ENCODE results near the gene PDRG1. TPM values are rescaled to one million over a fixed set of nuclear protein-coding genes. Genes with fewer than 3 reads are reported as not detected.

Gene PDRG1
- total RNA-seq, 1 donor from 2014 or later, result 8.0 TPM

DNA sequence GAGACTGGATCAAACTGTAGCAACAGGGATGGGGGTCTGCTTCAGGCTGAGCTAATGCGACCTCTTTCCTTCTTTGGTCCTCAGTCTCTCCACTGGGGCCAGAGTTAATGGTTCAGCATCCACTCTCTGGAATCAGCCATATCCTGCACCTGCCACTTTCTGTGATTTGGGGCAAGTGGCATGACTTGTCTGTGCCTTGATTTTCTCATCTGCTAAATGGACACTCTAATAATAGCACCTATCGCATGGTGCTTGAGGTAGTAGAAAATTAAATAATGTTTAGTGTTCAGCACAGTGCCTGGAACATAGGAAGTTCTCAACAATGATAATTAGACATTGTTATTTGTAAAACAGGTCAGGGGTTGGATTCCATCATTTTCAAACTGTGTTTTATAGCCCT, 22.4 kb upstream of the PDRG1 start:
- H3K27ac ChIP-seq, result no peak overlapping the region
- intact Hi-C loops (cut with DNase I), result no loop called here
- TF ChIP-seq, protein P1, sequence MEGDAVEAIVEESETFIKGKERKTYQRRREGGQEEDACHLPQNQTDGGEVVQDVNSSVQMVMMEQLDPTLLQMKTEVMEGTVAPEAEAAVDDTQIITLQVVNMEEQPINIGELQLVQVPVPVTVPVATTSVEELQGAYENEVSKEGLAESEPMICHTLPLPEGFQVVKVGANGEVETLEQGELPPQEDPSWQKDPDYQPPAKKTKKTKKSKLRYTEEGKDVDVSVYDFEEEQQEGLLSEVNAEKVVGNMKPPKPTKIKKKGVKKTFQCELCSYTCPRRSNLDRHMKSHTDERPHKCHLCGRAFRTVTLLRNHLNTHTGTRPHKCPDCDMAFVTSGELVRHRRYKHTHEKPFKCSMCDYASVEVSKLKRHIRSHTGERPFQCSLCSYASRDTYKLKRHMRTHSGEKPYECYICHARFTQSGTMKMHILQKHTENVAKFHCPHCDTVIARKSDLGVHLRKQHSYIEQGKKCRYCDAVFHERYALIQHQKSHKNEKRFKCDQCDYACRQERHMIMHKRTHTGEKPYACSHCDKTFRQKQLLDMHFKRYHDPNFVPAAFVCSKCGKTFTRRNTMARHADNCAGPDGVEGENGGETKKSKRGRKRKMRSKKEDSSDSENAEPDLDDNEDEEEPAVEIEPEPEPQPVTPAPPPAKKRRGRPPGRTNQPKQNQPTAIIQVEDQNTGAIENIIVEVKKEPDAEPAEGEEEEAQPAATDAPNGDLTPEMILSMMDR (IDR thresholded peaks at IDR 0.05), result no peak

DNA sequence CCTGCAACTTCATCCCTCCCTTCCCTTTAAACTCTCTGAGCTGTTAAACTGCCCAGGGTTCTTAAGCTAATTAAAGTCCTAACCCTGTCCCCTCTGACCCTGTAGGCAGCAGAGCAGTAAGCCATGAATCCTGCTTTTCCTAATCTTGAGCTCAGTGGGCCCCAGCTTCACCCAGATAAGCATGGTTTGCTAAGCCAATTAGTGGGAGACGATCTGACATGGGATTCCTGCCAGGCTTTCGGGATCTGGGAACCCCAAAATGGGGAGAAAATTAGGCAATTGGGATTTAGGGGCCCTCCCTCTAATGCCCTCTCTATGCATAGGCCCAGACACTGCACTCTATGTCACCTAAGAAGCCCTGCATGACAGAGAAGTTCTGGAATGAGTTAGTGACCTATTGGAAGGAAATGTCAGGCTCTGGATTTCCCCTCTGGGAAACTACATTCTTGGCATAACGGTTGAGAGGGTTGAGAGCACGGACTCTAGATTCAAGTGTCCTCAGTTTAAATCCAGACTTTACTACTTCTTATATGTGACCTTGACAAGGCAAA, 20.7 kb upstream of the PDRG1 start:
- Histone ChIP-seq H3K36me3 (no peaks in the 10 kb centered on the region), H3K27ac (no peak overlapping the region), H3K4me3 (no peak overlapping the region), H3K9me3 (no peaks in the 10 kb centered on the region), H3K27me3 (peaks cover 18% of the 10 kb centered on the region), H3K4me1 (no peaks in the 10 kb centered on the region)
- TF ChIP-seq, protein P1 (IDR thresholded peaks at IDR 0.05), result no peak
- ATAC-seq, result no peak
- intact Hi-C loops (cut with DNase I), result no loop called here
- DNase-seq, result no peak

More for the DNA sequence above, 22.4 kb upstream of the PDRG1 start:
- Histone ChIP-seq H3K4me1 (no peaks in the 10 kb centered on the region), H3K27me3 (peaks cover 6% of the 10 kb centered on the region), H3K9me3 (no peaks in the 10 kb centered on the region), H3K4me3 (no peak overlapping the region), H3K36me3 (no peaks in the 10 kb centered on the region)
- ATAC-seq (no peak), DNase-seq (no peak)

DNA sequence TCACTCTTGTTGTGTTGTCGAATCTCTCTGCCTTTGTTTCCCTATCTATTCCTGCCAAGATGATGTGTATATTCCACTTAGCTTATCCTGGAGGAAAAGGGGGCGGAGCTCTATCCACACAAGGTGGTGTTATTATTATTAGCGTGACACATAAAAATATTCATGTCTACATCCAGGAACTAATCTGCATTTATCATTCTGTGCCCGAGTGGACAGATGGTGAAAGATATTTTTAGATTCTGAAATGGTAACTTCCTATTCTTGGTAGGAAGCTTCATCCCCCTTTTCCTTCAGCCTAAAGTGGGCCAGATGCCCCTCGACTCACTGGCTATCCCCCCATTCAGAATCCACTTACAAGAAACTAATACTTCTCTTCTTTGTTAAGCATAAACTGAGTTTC, 18.1 kb upstream of the PDRG1 start:
- ATAC-seq (no peak), DNase-seq (no peak)
- H3K9me3 ChIP-seq, result no peaks in the 10 kb centered on the region
- H3K27me3 ChIP-seq, result peaks cover 39% of the 10 kb centered on the region
- no peak overlapping the region for H3K27ac ChIP-seq
- H3K4me3 ChIP-seq, result no peak overlapping the region
- no peaks in the 10 kb centered on the region for H3K4me1 ChIP-seq
- TF ChIP-seq, protein P1 (IDR thresholded peaks at IDR 0.05), result no peak
- intact Hi-C loops (cut with DNase I), result no loop called here
- H3K36me3 ChIP-seq, result no peaks in the 10 kb centered on the region

DNA sequence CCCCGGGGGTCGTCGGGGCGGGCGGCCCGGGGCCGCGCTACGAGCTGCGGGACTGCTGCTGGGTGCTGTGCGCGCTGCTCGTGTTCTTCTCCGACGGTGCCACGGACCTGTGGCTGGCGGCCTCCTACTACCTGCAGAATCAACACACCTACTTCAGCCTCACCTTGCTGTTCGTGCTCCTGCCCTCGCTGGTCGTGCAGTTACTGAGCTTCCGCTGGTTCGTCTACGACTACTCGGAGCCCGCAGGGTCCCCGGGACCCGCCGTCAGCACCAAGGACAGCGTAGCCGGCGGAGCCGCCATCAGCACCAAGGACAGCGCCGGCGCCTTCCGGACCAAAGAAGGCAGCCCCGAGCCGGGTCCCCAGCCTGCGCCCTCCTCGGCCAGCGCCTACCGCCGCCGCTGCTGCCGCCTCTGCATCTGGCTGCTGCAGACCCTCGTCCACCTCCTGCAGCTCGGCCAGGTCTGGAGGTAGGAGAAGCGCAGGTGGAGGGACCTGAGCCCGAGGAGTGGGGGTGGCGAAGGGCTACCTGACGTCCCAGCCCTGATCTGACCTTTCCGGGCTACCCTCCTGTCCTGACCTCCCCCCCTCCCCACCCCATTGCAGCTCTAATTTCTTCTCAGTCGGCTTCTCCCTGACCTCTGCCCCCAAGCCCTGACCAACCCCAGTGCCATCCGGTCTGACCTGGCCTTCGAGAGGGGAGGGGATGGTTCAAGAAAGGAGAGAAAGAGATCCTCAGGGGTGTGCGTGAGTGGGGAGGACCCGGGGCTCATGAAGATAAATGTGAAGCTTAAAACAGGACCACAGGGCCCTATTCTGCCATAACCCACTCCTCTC, 16.7 kb upstream of the PDRG1 start:
- intact Hi-C loops (cut with DNase I), result no loop called here
- Histone ChIP-seq H3K27me3 (peaks cover 41% of the 10 kb centered on the region), H3K4me1 (no peaks in the 10 kb centered on the region), H3K4me3 (no peak overlapping the region), H3K36me3 (no peaks in the 10 kb centered on the region), H3K27ac (no peak overlapping the region), H3K9me3 (no peaks in the 10 kb centered on the region)
- TF ChIP-seq, protein P1 (IDR thresholded peaks at IDR 0.05), result no peak
- ATAC-seq (peak; percentile 93), DNase-seq (peak; percentile 85)

DNA sequence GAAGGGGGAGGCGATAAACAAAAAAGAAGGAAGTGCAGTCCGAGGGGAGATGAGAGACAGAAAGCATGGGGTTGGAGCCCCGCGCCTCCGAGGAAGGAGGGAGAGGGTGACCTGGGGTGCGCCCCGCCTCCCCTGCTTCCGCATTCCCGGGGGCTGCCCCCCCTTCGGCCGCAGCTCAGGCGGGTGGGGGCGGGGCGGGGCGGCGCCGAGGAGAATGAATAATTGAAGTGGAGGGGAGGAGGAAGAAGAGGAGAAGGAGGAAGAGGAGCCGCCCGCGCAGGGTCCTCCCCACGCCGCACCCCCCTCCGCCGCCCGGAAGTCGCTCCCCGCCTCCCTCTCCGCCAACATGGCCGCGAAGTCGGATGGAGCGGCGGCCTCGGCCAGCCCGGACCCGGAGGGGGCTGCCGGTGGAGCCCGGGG, 16.0 kb upstream of the PDRG1 start, which contains the start of gene XKR7:
Gene XKR7, plus strand, starts transcription at position 322 of the 420 bp plus-strand sequence. Its CDS starts 25 bp downstream, at position 347.
- no peaks in the 10 kb centered on the region for H3K4me1 ChIP-seq
- no peaks in the 10 kb centered on the region for H3K9me3 ChIP-seq
- no peak within 1 kb of the TSS for H3K27ac ChIP-seq
- intact Hi-C loops (cut with DNase I), result no loop called here
- DNase-seq (no peak), ATAC-seq (peak; percentile 45)
- TF ChIP-seq, protein P1 (IDR thresholded peaks at IDR 0.05), result no peak
- no peaks in the 10 kb centered on the region for H3K36me3 ChIP-seq
- peak within 1 kb of the TSS; percentile 21 for H3K4me3 ChIP-seq
- H3K27me3 ChIP-seq, result peaks cover 41% of the 10 kb centered on the region

Data from upper lobe of right lung (tissue), 1 donor.